ENCODE data around the gene CABYR. TPM values are rescaled to one million over a fixed set of nuclear protein-coding genes. Genes with fewer than 3 reads are reported as not detected.

Gene CABYR
- total and polyA plus RNA-seq, 8 donors = 1.1 to 7.3 (median 4.6) TPM

- intact Hi-C loops (cut with DNase I) = no loop called here
- DNase-seq (no peak), ATAC-seq (no peak)
- TF ChIP-seq CTCF (IDR thresholded peaks at IDR 0.05) = no peak
- H3K27ac ChIP-seq = no peak overlapping the region
- no peaks in the 10 kb centered on the region for H3K27me3 ChIP-seq
- no peaks in the 10 kb centered on the region for H3K4me1 ChIP-seq
- peaks cover 0 to 17% of the 10 kb centered on the region in 2 donors for H3K36me3 ChIP-seq
- peaks cover 0 to 15% of the 10 kb centered on the region in 2 donors for H3K9me3 ChIP-seq
- no peak overlapping the region for H3K4me3 ChIP-seq
Observed at GRCh38 chr18:24094561-24094960, 44.3 kb upstream of the CABYR start.

- peaks cover 0 to 15% of the 10 kb centered on the region in 2 donors for H3K9me3 ChIP-seq
- H3K27ac ChIP-seq = no peak overlapping the region
- intact Hi-C loops (cut with DNase I) = no loop called here
- H3K4me3 ChIP-seq = no peak overlapping the region
- DNase-seq = no peak
- ATAC-seq = no peak
- H3K36me3 ChIP-seq = peaks cover 0 to 17% of the 10 kb centered on the region in 2 donors
- no peak for TF ChIP-seq CTCF (IDR thresholded peaks at IDR 0.05)
- no peaks in the 10 kb centered on the region for H3K4me1 ChIP-seq
- H3K27me3 ChIP-seq = no peaks in the 10 kb centered on the region
Observed at GRCh38 chr18:24095976-24096375, 42.9 kb upstream of the CABYR start.

GRCh38 chr18:24103320-24104021, 35.4 kb upstream of the CABYR start:
- ATAC-seq (no peak), DNase-seq (no peak)
- Histone ChIP-seq H3K9me3 (no peaks in the 10 kb centered on the region), H3K4me3 (no peak overlapping the region), H3K27ac (no peak overlapping the region), H3K4me1 (no peaks in the 10 kb centered on the region), H3K36me3 (no peaks in the 10 kb centered on the region), H3K27me3 (no peaks in the 10 kb centered on the region)
- intact Hi-C loops (cut with DNase I) = no loop called here
- TF ChIP-seq CTCF (IDR thresholded peaks at IDR 0.05) = no peak

DNA sequence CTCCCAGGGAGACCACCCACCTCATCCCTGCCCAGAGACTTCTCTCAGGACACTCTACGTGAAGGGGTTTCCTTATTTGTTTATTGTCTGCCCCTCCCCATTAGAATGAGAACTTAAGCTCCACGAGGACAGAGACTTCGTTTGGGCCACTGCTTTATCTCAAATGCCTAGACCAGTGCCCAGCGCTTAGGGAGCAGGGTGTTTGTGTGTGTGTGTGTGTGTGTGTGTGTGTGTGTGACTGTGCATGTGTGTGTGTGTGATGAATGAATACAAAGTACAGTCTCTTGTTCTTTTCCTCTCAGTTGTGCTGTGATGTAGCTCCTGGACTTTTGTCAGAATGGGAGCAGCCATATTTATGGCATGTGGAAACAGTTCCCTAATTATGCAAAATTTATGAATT, 34.4 kb upstream of the CABYR start:
- Histone ChIP-seq H3K27ac (no peak overlapping the region), H3K4me3 (no peak overlapping the region), H3K4me1 (no peaks in the 10 kb centered on the region), H3K9me3 (no peaks in the 10 kb centered on the region), H3K27me3 (no peaks in the 10 kb centered on the region), H3K36me3 (no peaks in the 10 kb centered on the region)
- TF ChIP-seq CTCF (IDR thresholded peaks at IDR 0.05) = no peak
- ATAC-seq = no peak
- intact Hi-C loops (cut with DNase I) = no loop called here
- DNase-seq = no peak

DNA sequence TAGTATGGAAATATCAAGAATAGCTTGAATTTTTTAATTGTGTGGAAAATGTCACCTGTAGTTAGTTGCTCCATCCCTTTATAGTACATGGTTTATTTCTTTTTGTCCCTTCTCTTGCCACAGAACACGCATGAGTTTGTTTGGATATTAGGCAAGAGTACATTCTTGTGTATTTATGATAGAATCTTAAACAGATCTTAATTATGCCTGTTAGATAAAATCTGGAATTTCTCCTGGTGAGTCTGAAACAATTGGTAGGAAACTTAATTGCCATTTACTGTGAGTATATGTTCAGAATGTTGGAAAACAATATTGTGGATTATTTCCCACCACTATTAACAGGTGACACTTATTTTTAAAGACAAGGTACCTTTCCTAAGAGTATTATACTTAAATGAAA, 30.2 kb upstream of the CABYR start:
- intact Hi-C loops (cut with DNase I) = no loop called here
- Histone ChIP-seq H3K27me3 (no peaks in the 10 kb centered on the region), H3K36me3 (peaks cover 0 to 6% of the 10 kb centered on the region in 2 donors), H3K4me1 (no peaks in the 10 kb centered on the region), H3K4me3 (no peak overlapping the region), H3K27ac (no peak overlapping the region), H3K9me3 (no peaks in the 10 kb centered on the region)
- no peak for TF ChIP-seq CTCF (IDR thresholded peaks at IDR 0.05)
- no peak for DNase-seq
- no peak for ATAC-seq
